GM19395 (cell line): ENCODE measurements around the gene ST6GALNAC5.

Experiments
- ATAC-seq: cut with Tn5 transposase; IDR thresholded peaks from one replicate; pipeline ENCODE4 v1.9.1; 2021; ENCODE audit warnings: mild to moderate bottlenecking, moderate library complexity; ENCODE audit not compliant: unreplicated experiment

The ST6GALNAC5 gene

DNA sequence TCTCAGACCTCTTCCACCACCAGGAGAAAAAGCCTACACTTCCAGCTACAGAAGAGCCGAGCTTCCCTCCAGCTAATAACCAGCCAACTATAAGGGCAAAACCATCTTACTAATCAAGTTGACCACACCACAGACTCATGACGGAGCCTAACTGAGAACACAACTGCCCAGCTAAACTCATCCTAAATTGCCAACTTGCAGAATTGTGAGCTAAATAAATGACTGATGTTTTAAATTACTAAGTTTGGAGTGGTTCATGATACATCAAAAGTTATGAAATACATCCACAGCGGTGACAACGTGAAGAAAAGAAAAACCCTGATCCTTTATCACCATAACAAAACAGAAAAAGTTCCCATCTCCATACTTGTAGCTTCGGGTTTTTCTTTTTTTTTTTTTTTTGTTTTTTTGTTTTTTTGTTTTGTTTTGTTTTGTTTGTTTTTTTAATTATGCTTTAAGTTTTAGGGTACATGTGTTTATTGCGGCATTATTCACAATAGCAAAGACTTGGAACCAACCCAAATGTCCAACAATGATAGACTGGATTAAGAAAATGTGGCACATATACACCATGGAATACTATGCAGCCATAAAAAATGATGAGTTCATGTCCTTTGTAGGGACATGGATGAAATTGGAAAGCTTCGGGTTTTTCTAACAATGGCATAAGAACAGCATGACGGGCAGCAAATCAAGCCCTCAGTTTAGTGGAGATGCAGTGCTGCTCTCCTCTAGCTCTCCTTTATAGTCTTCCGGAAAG, 229.4 kb downstream of the ST6GALNAC5 start:
- no peak for ATAC-seq

DNA sequence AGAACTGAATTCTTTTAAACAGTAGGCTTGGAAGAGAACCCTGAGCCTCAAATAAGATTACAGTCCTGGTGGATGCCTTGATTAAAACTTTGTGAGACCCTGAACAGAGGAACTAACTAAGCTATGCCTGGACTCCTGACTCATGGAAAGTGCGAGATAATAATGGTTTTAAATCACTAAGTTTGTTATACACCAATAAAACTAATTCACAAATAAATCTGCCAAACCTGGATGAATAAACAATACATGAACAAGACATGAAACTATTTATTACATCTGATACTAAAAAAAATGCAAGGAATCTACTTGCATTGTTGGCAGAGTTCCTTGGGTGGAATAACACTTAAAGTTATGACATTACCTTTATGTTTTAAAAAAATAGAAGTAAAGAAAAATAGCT, 233.6 kb downstream of the ST6GALNAC5 start:
- ATAC-seq, result no peak

DNA sequence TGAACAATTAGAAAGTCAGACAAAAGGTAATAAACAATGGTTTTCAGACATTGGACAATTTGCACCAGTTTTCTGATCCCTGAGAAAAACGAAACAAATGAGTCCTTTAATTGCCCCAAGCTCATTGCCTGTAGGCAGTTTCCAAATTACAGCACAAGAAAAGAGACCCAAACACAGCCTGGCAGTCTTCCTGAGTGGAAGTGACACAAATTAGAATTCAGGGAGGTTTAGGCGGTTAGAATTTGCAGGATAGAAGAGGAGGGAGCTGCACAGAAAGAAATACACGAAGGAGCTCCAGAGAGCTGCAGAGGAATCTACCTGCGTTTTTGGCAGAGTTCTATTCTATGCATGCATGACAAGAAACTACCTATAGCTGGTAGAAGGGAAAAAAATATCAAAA, 236.2 kb downstream of the ST6GALNAC5 start:
- ATAC-seq, result no peak

DNA sequence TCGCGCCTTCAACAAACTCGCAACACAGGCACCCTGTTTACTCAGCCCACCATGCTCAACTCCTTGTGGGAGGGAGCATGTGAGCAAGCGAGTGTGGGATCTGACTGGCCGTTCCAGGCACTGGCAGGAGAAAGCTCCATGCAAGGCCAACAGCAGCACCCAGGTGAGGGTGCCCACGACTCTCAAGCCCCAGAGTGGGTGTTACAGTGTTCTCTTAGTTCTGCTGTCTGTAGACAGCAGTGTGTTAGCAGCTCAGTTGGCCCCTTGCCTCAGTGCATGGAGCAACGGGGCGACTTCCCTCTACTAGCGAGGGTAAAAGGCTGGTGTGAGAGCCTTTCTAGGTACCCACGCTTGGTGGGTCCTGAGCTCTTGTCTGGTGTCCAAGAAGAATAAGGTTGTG, 237.4 kb downstream of the ST6GALNAC5 start:
- ATAC-seq, result no peak
